CD4-positive, alpha-beta T cell treated with Interleukin-15 for 4 hours (primary cell): ENCODE results near the gene RASGRP2.

Source experiments
- DNase-seq: peaks from one replicate; pipeline ENCODE4 v3.0.0-alpha.2; 2020; ENCODE audit warnings: low spot score

RASGRP2 gene

DNA sequence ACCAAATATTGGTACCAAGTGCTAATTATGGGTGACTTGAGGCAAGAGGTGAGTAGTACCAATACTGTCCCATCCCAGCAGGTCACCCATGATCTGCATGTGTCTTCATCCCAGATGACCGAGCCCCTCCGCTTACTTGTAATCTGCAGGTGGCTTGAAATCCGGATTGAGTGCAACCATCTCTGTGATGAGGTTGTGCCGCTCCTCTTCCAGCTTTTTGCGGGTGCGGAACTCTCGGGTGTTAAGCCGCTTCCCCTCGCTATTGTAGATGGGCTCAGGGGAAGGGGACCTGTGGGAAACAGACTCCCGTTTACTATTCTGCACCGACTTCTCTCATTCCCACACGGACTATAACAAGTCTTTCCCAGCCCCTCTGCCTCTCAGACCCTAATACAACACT lies 26.2 kb upstream of the RASGRP2 start:
- no peak for DNase-seq

DNA sequence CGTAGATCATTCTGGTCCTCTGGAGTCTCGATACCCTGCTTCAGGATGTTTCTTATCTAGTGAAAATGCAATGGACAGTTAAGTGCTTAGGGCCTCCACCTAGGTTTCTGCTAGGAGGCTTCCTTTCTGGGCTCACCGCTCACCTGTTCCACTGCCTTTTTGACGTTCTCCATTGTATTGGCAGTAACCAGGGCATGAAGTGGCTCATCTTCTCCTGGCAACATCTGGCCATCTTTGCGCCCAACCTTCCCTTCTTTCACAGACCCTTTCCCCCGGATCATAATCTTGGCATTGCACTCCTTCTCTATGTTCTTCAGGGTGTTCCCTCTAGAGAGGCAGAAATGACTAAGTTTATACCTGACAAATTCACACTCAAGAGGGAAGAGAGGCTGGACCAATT lies 25.3 kb upstream of the RASGRP2 start:
- no peak for DNase-seq

DNA sequence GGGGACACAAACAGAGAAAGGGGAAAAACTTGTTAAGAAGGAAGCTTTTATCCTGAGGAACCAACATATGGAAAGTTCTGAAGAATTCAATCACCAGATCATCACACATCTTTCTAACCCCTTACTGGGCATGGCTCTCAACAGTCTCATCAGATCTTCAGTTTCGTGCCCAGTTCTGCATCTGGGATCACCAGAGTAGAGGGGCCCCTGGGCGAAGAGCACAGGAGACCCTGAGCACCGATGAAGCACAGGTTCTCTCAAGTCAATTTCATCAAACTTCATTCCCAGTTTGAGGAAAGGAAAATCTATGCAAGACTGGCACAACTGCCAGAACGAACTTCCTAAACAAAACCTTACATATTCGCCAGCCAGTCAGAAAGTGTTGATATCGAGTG lies 24.4 kb upstream of the RASGRP2 start:
- no peak for DNase-seq

DNA sequence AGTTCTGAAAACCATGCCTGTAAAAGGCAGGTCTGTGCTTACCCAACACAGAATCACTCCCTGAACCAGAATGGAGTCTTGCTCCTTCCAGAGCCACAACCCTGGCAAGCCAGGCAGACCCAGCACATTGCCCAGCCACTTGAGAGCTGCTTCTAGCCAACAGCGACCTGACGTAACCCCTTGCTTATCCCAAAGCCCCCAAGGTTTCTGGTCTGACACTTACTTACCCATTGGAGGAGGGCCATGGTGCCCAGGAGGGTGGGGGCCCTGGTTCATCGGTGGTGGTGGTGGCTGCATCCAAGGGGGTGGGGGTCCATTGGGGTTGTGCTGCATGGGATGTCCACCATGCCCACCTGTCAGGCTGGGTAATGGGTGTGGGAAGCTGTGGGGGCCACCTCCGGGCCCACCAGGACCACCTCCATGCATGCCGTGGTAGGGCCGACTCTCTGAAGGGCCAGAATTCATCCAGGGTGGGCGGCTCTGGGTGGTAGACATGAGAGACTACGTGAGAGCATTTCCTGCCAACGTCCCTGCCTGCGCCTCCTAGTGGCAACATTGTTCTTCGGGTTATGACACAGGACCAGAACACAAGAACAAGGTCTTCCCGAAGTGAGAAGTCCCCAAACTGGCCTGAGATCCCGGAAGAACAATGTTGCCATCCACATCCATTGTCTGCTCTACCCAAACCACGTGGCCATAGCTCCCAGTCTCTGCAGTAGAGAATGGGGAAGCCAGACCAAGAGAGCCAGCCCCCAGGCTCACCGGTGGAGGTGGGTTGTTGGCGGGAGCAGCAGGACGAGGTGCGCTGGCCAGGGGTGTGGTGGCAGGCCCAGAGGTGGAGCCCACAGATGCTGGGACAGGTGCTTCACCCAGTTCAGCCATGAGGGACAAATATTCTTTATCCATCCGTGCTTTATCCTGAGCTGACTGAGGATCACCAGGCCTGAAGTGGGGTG lies 23.7 kb upstream of the RASGRP2 start:
- DNase-seq, result peak; percentile 82

DNA sequence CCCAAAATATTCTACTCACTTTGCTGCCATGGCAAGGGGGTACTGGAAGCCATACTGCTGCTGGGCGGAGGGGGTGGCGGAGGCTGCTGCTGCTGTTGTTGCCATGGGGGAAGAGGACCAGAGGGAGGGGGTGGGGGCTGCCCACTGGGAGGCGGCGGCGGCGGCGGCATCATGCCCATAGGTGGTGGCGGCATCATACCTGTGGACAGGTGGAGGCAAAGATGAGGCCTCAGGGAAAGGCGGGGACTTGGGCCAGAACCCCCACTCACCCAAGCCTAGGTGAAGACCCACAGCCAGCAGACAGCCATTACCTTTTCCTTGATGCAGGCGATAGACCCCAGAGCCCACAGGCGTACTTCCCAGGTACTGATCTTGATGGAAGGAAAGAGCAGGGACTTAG lies 22.9 kb upstream of the RASGRP2 start:
- no peak for DNase-seq

DNA sequence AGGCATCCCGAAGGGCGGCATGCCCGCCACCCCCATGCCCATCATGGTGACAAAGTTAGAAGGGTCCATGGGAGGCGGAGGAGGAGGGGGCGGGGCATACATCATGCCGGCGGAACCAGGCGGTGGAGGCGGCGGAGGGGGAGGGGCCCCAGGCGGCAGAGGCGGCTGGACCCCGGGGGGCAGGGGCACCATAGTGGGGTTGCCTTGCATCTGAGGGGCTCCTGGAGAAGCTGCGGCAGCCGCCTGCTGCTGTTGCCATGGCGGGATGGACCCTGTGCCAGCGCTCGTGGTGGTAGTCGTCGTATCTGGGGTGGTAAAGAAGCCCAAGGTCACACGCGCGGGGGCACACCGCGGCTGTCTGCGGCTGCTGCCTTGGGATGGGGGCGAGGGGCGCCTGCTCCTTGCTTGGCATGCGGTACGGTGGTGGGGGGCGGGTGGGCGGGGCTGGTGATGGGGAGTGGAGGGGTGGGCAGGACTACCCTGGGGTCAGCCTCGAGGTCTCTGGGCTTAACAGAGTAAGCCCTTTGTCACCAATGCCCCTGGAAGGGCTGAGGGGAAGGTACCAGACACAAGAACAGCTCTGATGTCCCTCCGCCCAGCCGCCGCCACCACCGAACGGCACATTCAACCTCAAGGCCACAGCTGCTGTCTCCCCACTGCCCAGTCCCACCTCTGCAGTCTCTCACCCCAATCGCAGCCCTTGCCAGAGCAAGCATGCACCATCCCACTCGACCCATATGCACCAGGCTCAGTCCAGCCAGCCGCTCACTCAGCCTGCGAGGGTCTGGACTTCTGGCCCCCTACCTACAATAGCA lies 22.1 kb upstream of the RASGRP2 start:
- no peak for DNase-seq

DNA sequence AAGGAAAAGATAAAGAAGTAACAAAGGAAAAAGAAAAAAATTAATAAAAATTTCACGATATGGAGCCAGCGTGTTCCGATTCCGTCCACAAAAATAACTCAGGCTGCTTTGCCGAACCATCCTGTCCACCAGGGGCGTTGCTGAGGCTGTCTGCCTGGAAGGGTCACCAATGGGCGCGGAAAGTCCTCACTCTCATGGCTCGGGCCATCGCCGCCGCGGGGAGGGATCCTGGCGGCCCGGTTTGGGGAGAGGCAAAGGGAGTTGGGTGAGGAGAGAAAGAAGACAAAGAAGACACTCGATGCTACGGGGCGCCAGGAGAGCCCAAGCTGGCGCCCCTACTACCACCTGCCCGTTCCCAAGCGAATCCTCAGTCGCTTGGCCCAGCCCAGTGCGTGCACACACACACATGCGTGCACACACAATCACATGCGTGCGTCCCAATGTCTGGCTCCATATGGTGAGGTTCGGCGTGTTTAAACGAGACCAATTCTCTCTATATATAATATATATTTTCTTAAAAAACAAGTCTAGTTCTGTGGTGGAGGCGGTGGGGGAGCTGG lies 21.4 kb upstream of the RASGRP2 start:
- DNase-seq, result no peak

DNA sequence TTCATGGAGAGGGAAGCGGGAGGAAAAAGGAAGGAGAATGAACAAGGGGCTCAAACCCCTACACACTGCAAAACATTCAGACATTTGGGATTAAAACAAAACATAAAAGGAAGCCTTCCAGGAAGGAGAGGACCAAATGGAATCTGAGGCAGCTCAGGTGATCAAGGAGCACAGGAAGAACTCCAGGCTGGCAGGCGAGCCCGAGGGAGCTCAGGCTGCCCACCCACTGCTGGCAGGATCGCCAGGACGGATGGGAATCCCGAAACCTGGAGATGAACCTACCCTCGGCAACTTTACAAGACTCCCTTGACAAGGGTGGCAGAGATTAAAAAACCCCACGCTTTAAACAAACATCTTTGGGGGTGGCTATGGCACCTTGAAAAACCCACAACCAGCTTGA lies 20.8 kb upstream of the RASGRP2 start:
- DNase-seq, result no peak

DNA sequence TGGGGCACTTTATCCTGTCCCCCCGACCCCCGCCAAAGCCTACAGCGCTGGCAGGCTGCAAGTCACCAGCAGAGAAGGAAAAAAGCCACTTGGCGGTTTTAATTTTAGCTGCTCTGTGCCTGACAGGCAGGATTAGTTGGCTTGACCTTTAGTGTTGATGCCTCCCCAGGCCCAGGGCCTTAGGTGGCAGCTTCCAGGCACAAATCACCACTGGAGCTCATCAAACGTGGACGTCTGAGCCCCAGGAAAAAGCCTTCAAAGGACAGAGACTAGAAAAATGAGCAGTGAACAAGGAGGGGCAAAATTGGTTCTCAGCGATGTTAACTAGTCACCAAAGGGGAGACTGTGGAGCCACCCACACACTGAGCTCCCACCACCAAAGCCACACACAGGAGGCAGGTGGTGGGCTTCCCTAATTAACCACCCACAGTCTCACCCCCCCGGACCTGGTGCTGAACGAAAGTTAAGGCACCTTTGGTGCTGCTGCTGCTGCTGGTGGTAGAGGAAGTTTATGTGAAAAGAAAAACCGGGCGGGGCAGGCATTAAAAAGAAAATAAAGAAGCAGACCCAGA lies 20.2 kb upstream of the RASGRP2 start:
- DNase-seq, result peak; percentile 73

DNA sequence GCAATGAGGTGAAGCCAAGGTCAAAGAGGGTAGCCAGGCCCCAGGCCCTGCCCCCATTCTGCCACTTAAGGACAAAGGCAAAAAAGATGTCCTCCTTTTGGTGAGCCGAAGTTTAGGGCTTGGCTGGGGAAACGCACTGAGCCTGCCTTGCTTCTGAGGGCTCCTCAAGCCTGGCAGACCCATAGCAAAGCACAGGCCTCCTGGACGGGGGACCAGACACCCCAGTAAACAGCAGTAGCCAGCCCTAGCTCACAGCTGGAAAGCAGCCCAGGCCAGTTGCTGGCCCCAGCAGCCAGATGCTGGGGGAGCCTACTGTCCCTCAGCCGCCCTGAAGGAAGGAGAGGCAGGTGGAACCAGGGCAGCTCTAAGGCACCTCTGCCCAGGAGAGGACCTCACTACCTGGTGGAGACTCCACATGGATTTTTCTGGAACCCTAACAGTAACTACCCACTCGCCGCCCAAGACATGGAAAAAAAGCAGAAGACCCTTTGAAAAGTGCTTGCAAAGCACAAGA lies 19.6 kb upstream of the RASGRP2 start:
- no peak for DNase-seq

DNA sequence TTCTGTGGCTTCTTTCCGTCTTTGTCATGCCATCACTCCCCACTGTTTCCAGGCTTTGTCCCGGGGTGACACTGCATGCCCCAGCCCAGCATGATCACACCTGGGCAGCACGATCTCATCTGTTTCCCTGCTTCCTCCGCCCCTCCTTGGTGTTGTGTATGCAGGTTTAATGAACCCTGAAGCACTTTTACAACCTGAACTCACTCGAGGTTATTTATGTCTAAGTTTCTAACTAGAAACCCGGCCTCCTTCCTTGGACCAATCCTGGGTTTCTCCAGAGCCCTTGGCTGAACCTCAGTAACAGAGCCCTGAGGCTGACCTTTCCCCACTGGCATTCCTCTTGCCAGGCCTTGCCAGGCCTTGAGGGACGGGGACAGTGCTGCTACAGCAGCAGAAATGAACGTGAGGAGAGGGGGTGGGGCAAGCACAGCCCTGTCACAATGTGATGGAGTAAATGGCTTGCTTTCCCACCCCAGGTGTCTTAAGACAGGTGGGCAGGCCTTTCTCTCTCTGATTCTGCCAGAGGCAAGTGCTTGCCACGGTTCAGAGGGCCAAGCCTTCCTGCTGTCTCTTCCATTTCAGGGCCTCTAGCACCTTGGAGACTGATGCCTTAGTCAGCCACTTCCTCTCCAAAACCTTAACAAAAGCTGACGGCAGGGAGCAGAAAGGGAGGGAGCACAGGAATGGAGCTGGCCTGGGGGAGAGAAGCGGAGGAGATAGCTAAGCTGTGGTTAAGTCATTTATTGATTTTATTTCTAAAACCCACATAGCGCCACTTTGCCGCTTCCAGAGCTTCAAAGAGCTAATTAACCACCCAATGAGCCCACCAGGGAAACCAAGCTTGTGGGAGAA lies 19.0 kb upstream of the RASGRP2 start:
- peak; percentile 22 for DNase-seq

DNA sequence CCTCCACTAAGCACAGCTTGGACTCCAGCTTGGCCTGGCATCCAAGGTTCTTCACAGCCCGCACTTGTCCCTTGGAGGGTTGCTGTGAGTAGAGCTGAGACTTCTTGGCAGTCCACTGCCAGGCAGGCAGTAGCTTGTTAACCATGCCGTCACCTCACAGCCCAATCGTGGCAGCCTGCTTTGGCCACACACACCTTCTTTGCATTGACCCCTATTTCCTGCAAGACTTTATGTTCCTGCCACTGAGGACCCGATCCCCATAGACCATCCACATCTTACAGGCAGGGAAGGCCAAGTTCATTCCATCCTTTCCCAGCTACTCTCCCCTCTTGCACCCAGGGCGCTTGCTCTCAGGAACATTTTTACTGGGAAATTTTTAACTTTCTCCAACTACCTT lies 18.3 kb upstream of the RASGRP2 start:
- DNase-seq, result no peak

DNA sequence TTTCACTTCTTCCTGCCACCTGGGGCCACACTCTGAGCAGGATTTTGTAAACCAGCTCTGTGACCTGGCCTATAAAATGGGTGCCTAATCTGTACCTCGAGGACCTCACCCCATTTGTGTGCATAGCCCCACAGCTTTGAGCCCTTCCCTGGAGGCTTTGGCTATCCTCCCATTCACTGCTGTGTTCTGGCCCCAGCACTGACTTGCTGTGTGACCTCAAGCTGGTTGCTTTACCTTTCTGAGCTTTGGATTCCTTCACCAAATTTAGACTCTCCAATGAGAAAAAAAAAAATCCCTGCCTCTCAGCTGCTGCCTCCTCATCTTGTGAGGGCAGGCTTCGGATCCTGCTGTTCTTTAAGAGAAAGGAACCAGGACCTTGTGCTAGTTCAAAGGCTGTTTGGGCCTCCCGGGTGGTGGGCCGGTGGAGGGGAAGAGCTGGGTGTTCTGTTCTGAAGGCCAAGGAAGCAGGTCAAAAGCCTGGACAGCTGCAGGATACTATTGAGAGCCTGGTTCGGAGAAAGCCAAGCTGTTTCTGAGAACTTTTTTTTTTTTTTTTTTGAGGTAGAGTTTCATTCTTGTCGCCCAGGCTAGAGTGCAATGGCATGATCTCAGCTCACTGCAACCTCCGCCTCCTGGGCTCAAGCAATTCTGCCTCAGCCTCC lies 16.9 kb upstream of the RASGRP2 start:
- no peak for DNase-seq

DNA sequence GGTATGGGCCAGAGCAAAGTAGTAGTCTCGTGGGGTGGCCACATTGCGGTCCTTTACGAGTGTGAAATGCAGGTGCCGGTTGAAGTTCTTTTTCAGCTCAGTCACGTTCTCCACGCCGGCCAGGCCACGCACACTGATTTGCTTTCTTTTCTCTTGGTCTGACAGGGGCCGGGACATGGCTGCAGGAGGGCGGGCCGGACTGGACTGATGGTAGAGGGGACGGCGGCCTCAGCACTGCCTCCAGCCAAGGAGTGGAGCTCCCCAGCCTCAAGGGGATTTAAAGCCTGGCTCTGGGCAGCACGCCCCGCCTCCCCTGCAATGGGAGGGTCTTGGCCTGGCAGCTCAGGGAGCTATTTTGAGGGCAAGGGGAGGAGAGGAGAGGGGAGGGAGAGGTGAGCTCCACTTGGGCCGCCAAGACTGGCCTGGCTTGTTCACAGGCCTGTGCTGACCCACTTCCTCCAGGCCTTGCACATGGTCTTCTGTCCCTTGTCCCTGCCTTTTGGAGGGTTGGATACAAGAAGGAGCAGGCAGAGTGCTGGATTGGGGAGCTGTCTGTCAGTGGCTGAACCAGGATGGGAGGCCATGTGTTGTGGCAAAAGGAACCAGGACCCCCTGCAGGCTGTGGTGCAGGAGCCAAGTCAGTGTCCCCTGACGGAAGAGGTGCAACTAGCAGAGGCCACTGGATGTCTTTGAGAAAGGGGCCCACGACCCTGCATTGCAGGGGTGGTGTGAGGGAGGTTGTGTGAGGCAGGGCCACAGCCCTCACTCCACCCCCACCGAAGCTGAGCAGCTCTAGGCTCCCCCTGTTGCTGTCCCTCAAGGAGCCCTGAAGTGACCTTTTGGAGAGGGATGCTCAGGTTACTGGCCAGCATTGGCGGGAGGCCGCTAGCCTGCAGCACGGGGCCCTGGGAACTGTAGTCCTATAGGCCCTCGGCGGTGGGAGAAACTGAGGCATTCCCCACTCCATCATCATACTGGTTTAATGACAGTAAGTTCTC lies 16.1 kb upstream of the RASGRP2 start, which contains the start of gene PYGM:
Gene PYGM, minus strand, starts transcription at position 253 of the 998 bp plus-strand sequence. Its CDS starts 76 bp downstream, at position 177.
- DNase-seq, result no peak

DNA sequence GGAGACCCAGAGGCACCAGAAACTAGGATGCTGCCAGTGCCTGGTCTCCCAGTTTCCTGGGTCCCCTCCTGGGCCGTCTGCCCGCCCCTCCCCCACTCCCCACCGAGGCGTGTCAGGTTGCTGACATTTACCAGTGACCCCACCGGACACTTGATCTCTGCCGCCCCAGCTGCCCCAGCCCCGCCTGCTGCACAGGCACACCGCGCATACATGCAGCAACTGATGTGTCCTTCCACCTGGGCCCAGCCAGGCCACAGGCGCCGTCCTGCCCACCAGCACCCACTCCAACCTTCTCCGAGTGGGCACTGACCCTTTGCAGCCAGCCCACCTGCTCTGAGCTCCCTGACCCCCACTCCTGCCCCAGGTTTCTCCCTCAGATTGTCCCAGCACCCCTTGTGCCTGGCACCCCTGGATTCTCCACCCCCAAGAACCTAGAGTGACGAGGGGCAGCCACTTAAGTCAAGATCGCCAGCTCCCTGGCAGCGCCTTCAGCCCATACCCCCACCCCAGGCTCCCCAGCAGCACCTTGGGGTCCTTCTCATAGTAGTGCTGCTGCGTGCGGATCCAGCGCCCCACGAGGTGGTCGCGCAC lies 15.3 kb upstream of the RASGRP2 start:
- no peak for DNase-seq

DNA sequence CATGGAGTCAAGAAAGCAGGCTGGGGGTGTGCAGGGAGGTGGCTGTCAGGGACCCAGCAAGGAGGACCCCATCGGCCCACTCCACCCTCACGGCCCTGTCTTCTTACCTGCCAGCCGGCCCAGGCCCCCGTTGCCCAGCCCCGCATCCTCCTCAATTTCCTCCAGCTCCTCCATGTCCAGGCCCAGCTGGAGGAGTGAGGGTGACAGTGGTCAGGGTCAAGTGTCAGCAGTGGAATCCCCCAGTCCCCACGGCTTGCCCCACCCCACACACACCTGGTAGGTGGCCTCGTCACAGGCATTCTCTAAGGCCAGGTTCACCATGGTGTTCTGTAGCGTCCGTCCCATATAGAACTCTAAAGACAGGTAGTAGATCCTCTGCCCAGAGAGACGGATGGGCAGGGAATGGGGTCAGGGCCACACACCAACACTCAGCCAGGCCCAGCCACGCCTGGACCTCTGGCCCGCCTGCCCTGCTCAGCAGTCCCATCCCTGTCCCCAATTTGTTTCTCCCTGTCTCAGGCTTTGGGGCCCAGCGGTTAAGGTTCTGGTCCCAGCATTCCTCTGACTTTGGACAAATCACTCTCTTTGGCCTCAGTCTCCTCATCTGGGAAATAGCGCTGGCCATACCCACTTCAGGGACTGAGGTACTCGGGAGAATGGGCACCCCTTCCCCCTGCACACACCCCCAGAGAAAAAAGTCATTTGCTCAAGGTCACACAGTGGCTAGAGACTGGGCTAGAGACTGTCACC lies 14.6 kb upstream of the RASGRP2 start:
- DNase-seq, result no peak

DNA sequence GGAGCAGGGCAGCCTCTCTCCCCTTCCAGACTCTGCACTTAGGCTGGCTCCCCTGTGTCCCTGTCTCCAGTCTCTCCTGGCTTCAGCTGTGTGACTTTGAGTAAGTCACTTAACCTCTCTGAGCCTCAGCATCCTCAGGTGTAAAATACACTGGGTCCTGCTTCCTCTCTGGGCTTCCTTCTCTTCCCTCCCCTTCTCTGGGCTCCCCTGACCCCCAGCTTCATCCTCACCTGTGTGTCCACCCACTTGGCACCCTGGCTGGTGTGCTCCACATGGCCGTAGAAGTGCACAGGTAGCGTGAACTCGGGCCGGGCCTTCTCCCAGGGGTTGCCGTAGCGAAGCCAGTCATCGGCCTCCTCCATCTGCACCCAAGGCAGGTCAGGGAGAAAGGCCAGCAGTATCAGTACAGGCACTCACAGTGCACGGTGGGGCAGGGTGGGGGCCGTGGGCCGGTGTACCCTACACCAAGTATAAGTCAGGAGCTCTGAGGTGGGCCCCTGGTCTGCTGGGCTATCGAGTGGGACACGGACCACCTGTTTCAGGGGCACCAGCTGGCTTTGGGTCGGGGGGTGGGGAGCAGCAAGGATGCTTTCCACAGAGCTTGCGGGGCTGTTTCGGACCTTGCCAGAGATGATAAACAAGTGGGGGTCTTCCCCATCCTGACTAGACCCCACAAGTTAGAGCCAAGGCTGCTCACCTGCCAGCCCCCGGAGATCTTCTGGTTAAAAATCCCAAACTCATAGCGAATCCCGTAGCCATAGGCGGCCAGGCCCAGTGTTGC lies 13.8 kb upstream of the RASGRP2 start:
- DNase-seq, result no peak
